ENCODE results near the gene GALK2. TPM values are rescaled to one million over a fixed set of nuclear protein-coding genes. Genes with fewer than 3 reads are reported as not detected.

Gene GALK2
- total and polyA plus RNA-seq, 2 of the 8 experiments (the other 6 are each of a cell fraction or from before 2014, with no cell fraction given): 8.7 to 16.1 TPM

DNA sequence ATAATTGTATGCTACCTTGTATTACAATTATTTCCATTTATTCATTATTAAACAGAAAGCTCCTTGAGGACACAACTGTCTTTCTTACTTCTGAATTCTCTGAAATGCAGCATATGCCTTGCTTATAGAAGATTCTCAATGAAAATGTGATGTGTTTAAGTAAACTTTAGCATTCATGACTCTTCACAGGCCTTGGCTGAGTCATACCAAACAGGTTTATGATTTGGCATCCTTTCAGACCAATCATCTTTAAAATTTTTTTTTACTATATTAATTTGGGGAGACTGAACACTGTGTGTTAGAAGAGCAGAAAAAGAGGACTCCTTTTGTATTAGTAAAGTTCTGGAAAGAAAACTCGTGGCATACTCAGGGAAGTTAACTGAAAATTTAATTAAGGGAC lies 6.4 kb upstream of the GALK2 start:
- no peak overlapping the region for H4K91ac ChIP-seq (replicated peaks; ENCODE audit: insufficient read length, low read length)
- no peak overlapping the region for H3K14ac ChIP-seq (ENCODE audit: insufficient read length)
- H3K27me3 ChIP-seq (replicated peaks in 1 of 4; ENCODE audit: control insufficient read depth in 3 of 4, extremely low read depth in 1 of 4, insufficient read depth in 3 of 4, low read length in 3 of 4): no peaks in the 10 kb centered on the region
- no peak overlapping the region for H2BK15ac ChIP-seq (ENCODE audit: low read length)
- no peak overlapping the region for H3K56ac ChIP-seq (replicated peaks; ENCODE audit: insufficient read length, low read depth, low read length)
- no peaks in the 10 kb centered on the region for H3K9me3 ChIP-seq (ENCODE audit: insufficient read depth in 2 of 2, low read depth in 1 of 2, low read length in 1 of 2)
- H3K18ac ChIP-seq (ENCODE audit: extremely low read depth, low read length): no peak overlapping the region
- no peak overlapping the region for H3K9ac ChIP-seq (replicated peaks in 1 of 4; ENCODE audit: extremely low read depth in 1 of 4, low read depth in 3 of 4, low read length in 3 of 4)
- POLR2A ChIA-PET (ENCODE audit: partially characterized antibody): interaction anchor here (1.2 kb wide), 1 partner anchor 8 kb away, joined by 6 read pairs; the partner anchor contains the start of gene COPS2
- 65% methylated on average over 1 of the region's 1 CpG; no CpG with 5 or more reads in 1 of the 2 experiments for WGBS, 2 experiments (ENCODE audit: extremely low coverage in 1 of 2, insufficient coverage in 1 of 2, insufficient read length in 1 of 2, insufficient replicate concordance in 2 of 2, low coverage in 1 of 2, low lambda C conversion rate in 2 of 2, missing lambda C conversion rate in 1 of 2)
- no peak for DNase-seq (ENCODE audit: low read depth in 1 of 2, low spot score in 2 of 2)
- CTCF ChIA-PET (ENCODE audit: partially characterized antibody): no interaction called here
- H4K20me1 ChIP-seq (replicated peaks in 1 of 2; ENCODE audit: control insufficient read depth in 1 of 2, insufficient read depth in 2 of 2, low read length in 2 of 2): no peaks in the 10 kb centered on the region
- H3K79me2 ChIP-seq (ENCODE audit: control insufficient read depth in 1 of 2, insufficient read depth in 2 of 2, low read length in 2 of 2): no peaks in the 10 kb centered on the region
- H3K4ac ChIP-seq (replicated peaks; ENCODE audit: insufficient read length, low read depth, low read length): no peak overlapping the region
- H3K23ac ChIP-seq (ENCODE audit: insufficient read length): no peak overlapping the region
- H2BK12ac ChIP-seq (ENCODE audit: low read depth, low read length): no peak overlapping the region
- no peak overlapping the region for H3K4me2 ChIP-seq (ENCODE audit: insufficient read depth in 1 of 2, low read depth in 2 of 2, low read length in 2 of 2)
- no peak overlapping the region for H2AFZ ChIP-seq (ENCODE audit: low read length)
- no peak overlapping the region for H2AK5ac ChIP-seq (ENCODE audit: low read depth, low read length)
- no peaks in the 10 kb centered on the region for H3K36me3 ChIP-seq (ENCODE audit: control insufficient read depth in 2 of 4, insufficient read depth in 4 of 4, low read length in 3 of 4)
- H4K5ac ChIP-seq (ENCODE audit: insufficient read length, low read depth, low read length): no peak overlapping the region
- H3K27ac ChIP-seq (ENCODE audit: low read depth, low read length): no peak overlapping the region
- no peak overlapping the region for H3K4me3 ChIP-seq (ENCODE audit: extremely low read depth in 1 of 4, insufficient read depth in 2 of 4, low read depth in 3 of 4, low read length in 4 of 4)
- FAIRE-seq: no peak
- no peak for TF ChIP-seq KDM4A (IDR thresholded peaks at IDR 0.05; ENCODE audit: low read depth, low read length, severe bottlenecking)
- no peak for TF ChIP-seq RBBP5 (IDR thresholded peaks at IDR 0.05; ENCODE audit: borderline replicate concordance, low read depth, low read length)
- no peak for TF ChIP-seq SP4 (IDR thresholded peaks at IDR 0.05; ENCODE audit: low read length)
- TF ChIP-seq RNF2 (IDR thresholded peaks at IDR 0.05; ENCODE audit: borderline replicate concordance, low read depth, low read length, missing control alignments, poor library complexity, severe bottlenecking): no peak
- H3K79me1 ChIP-seq (ENCODE audit: low read depth, low read length): no peaks in the 10 kb centered on the region; the same call in 1 of the 2 replicates
- H2BK120ac ChIP-seq (replicated peaks; ENCODE audit: low read depth, low read length): no peak overlapping the region
- no peaks in the 10 kb centered on the region for H3K23me2 ChIP-seq (ENCODE audit: low read depth, low read length)
- H2BK20ac ChIP-seq (ENCODE audit: low read length): no peak overlapping the region
- H4K8ac ChIP-seq (ENCODE audit: extremely low read depth, insufficient read depth, low read length): no peak overlapping the region
- H2BK5ac ChIP-seq (ENCODE audit: low read depth, low read length): no peak overlapping the region
- H3K4me1 ChIP-seq (replicated peaks in 1 of 4; ENCODE audit: control insufficient read depth in 3 of 4, insufficient read depth in 4 of 4, low read length in 3 of 4): no peaks in the 10 kb centered on the region

Measured in H1 (cell line).